Measurements from ENCODE around the gene PARD3. TPM values are rescaled to one million over a fixed set of nuclear protein-coding genes. Genes with fewer than 3 reads are reported as not detected.

PARD3 gene
- total RNA-seq, 2 experiments from 2014 or later = 0.53 to 0.71 TPM

- DNase-seq = no peak
- intact Hi-C loops (cut with DNase I, micrococcal nuclease) = no loop called here
- POLR2A ChIA-PET = no interaction called here
- Mint-ChIP-seq H3K36me3 (ENCODE audit: low read depth) (no peaks in the 10 kb centered on the region), H3K27ac (no peak overlapping the region), H3K9me3 (no peaks in the 10 kb centered on the region), H3K27me3 (peaks cover 9% of the 10 kb centered on the region), H3K4me3 (no peak overlapping the region), H3K4me1 (ENCODE audit: low read depth) (no peaks in the 10 kb centered on the region)
- Histone ChIP-seq H3K4me1 (ENCODE audit: insufficient read depth, low read length) (no peaks in the 10 kb centered on the region), H3K9me3 (ENCODE audit: control insufficient read depth in 1 of 2, insufficient read depth in 1 of 2, low read length in 2 of 2) (no peaks in the 10 kb centered on the region), H3K4me3 (ENCODE audit: low read length) (no peak overlapping the region), H3K27me3 (ENCODE audit: control insufficient read depth in 1 of 2, insufficient read depth in 2 of 2, low read length in 2 of 2) (no peaks in the 10 kb centered on the region), H3K27ac (ENCODE audit: low read depth in 1 of 2, low read length in 2 of 2) (no peak overlapping the region), H3K36me3 (ENCODE audit: insufficient read depth, low read length) (no peaks in the 10 kb centered on the region)
- no peak for TF ChIP-seq CTCF (IDR thresholded peaks at IDR 0.05)
- no peak for ATAC-seq (ENCODE audit: poor library complexity)
- CTCF ChIA-PET = no interaction called here
Measured at GRCh38 chr10:34760606-34761005, 54.5 kb downstream of the PARD3 start.

- TF ChIP-seq CTCF (IDR thresholded peaks at IDR 0.05) = no peak
- H3K27ac Mint-ChIP-seq = no peak overlapping the region
- intact Hi-C loops (cut with DNase I, micrococcal nuclease) = no loop called here
- Histone ChIP-seq H3K9me3 (ENCODE audit: control insufficient read depth in 1 of 2, insufficient read depth in 1 of 2, low read length in 2 of 2) (no peaks in the 10 kb centered on the region), H3K36me3 (ENCODE audit: insufficient read depth, low read length) (no peaks in the 10 kb centered on the region), H3K4me3 (ENCODE audit: low read length) (no peak overlapping the region), H3K27ac (ENCODE audit: low read depth in 1 of 2, low read length in 2 of 2) (no peak overlapping the region), H3K27me3 (ENCODE audit: control insufficient read depth in 1 of 2, insufficient read depth in 2 of 2, low read length in 2 of 2) (no peaks in the 10 kb centered on the region), H3K4me1 (ENCODE audit: insufficient read depth, low read length) (no peaks in the 10 kb centered on the region)
- DNase-seq (no peak), ATAC-seq (ENCODE audit: poor library complexity) (no peak)
- H3K9me3 Mint-ChIP-seq = no peaks in the 10 kb centered on the region
- POLR2A ChIA-PET = no interaction called here
- H3K36me3 Mint-ChIP-seq (ENCODE audit: low read depth) = no peaks in the 10 kb centered on the region
- H3K4me1 Mint-ChIP-seq (ENCODE audit: low read depth) = no peaks in the 10 kb centered on the region
- H3K27me3 Mint-ChIP-seq = peaks cover 9% of the 10 kb centered on the region
- no peak overlapping the region for H3K4me3 Mint-ChIP-seq
- CTCF ChIA-PET = no interaction called here
Measured at GRCh38 chr10:34759837-34760215, 55.3 kb downstream of the PARD3 start.

GRCh38 chr10:34759161-34759836 is 55.8 kb downstream of the PARD3 start:
- TF ChIP-seq CTCF (IDR thresholded peaks at IDR 0.05) = no peak
- H3K36me3 Mint-ChIP-seq (ENCODE audit: low read depth) = no peaks in the 10 kb centered on the region
- intact Hi-C loops (cut with DNase I, micrococcal nuclease) = no loop called here

More at GRCh38 chr10:34759161-34759836, 55.8 kb downstream of the PARD3 start:
- Mint-ChIP-seq H3K9me3 (no peaks in the 10 kb centered on the region), H3K4me1 (ENCODE audit: low read depth) (no peaks in the 10 kb centered on the region), H3K27me3 (peaks cover 9% of the 10 kb centered on the region), H3K4me3 (no peak overlapping the region), H3K27ac (no peak overlapping the region)
- DNase-seq (no peak), ATAC-seq (ENCODE audit: poor library complexity) (no peak)
- POLR2A ChIA-PET = no interaction called here
- no peaks in the 10 kb centered on the region for H3K4me1 ChIP-seq (ENCODE audit: insufficient read depth, low read length)
- no peaks in the 10 kb centered on the region for H3K9me3 ChIP-seq (ENCODE audit: control insufficient read depth in 1 of 2, insufficient read depth in 1 of 2, low read length in 2 of 2)
- no peak overlapping the region for H3K4me3 ChIP-seq (ENCODE audit: low read length)
- no peak overlapping the region for H3K27ac ChIP-seq (ENCODE audit: low read depth in 1 of 2, low read length in 2 of 2)
- no peaks in the 10 kb centered on the region for H3K27me3 ChIP-seq (ENCODE audit: control insufficient read depth in 1 of 2, insufficient read depth in 2 of 2, low read length in 2 of 2)
- no peaks in the 10 kb centered on the region for H3K36me3 ChIP-seq (ENCODE audit: insufficient read depth, low read length)
- CTCF ChIA-PET = no interaction called here
